Measurements from ENCODE around the gene MAP1B. TPM values are rescaled to one million over a fixed set of nuclear protein-coding genes. Genes with fewer than 3 reads are reported as not detected.
A peak's percentile ranks its signal among the peaks of the same experiment; 100 is the strongest.

MAP1B gene
- polyA plus RNA-seq, 1 donor from 2014 or later = 234 TPM

- peak; percentile 45 for TF ChIP-seq SMC3 (conservative IDR thresholded peaks at IDR 0.05; ENCODE audit: poor library complexity)
Observed at GRCh38 chr5:72112389-72112788, 5.1 kb downstream of the MAP1B start (continued).

GRCh38 chr5:72114629-72115028, 7.4 kb downstream of the MAP1B start:
- Histone ChIP-seq H3K79me2 (replicated peaks; ENCODE audit: insufficient read depth, low read length) (peaks cover 100% of the 10 kb centered on the region), H3K27me3 (ENCODE audit: insufficient read depth, low read depth, low read length) (no peaks in the 10 kb centered on the region), H4K20me1 (ENCODE audit: insufficient read depth) (peaks cover 96% of the 10 kb centered on the region), H3K9me3 (ENCODE audit: low read length) (no peaks in the 10 kb centered on the region), H3K9ac (ENCODE audit: low read length) (peak overlapping the region; percentile 100), H3K27ac (ENCODE audit: low read length) (peak overlapping the region; percentile 99), H3K36me3 (ENCODE audit: insufficient read depth, low read length) (peaks cover 38% of the 10 kb centered on the region), H3K9me2 (ENCODE audit: insufficient read depth, low read length) (no peaks in the 10 kb centered on the region), H3F3A (ENCODE audit: insufficient read depth, low read length, poor library complexity, severe bottlenecking) (peaks cover 20% of the 10 kb centered on the region), H2AFZ (ENCODE audit: low read depth, low read length) (no peak overlapping the region), H3K4me3 (ENCODE audit: low read length) (peak overlapping the region; percentile 87), H3K4me2 (ENCODE audit: low read length) (peak overlapping the region; percentile 100)
- no peak for TF ChIP-seq SMC3 (conservative IDR thresholded peaks at IDR 0.05; ENCODE audit: poor library complexity)
- no peak for TF ChIP-seq TAF1 (IDR thresholded peaks at IDR 0.05; ENCODE audit: low read depth)
- TF ChIP-seq MXI1 (conservative IDR thresholded peaks at IDR 0.05; ENCODE audit: poor library complexity, severe bottlenecking) = no peak
- no peak for TF ChIP-seq EP300 (conservative IDR thresholded peaks at IDR 0.05; ENCODE audit: poor library complexity, severe bottlenecking)
- TF ChIP-seq, protein P1, sequence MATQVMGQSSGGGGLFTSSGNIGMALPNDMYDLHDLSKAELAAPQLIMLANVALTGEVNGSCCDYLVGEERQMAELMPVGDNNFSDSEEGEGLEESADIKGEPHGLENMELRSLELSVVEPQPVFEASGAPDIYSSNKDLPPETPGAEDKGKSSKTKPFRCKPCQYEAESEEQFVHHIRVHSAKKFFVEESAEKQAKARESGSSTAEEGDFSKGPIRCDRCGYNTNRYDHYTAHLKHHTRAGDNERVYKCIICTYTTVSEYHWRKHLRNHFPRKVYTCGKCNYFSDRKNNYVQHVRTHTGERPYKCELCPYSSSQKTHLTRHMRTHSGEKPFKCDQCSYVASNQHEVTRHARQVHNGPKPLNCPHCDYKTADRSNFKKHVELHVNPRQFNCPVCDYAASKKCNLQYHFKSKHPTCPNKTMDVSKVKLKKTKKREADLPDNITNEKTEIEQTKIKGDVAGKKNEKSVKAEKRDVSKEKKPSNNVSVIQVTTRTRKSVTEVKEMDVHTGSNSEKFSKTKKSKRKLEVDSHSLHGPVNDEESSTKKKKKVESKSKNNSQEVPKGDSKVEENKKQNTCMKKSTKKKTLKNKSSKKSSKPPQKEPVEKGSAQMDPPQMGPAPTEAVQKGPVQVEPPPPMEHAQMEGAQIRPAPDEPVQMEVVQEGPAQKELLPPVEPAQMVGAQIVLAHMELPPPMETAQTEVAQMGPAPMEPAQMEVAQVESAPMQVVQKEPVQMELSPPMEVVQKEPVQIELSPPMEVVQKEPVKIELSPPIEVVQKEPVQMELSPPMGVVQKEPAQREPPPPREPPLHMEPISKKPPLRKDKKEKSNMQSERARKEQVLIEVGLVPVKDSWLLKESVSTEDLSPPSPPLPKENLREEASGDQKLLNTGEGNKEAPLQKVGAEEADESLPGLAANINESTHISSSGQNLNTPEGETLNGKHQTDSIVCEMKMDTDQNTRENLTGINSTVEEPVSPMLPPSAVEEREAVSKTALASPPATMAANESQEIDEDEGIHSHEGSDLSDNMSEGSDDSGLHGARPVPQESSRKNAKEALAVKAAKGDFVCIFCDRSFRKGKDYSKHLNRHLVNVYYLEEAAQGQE (IDR thresholded peaks at IDR 0.05; ENCODE audit: borderline replicate concordance) = no peak

- no peaks in the 10 kb centered on the region for H3K27me3 ChIP-seq (ENCODE audit: insufficient read depth, low read depth, low read length)
- H3F3A ChIP-seq (ENCODE audit: insufficient read depth, low read length, poor library complexity, severe bottlenecking) = peaks cover 20% of the 10 kb centered on the region
- H3K4me3 ChIP-seq (ENCODE audit: low read length) = peak overlapping the region; percentile 87
- no peak overlapping the region for H2AFZ ChIP-seq (ENCODE audit: low read depth, low read length)
- H3K9ac ChIP-seq (ENCODE audit: low read length) = peak overlapping the region; percentile 6
- no peaks in the 10 kb centered on the region for H3K9me2 ChIP-seq (ENCODE audit: insufficient read depth, low read length)
- peaks cover 95% of the 10 kb centered on the region for H4K20me1 ChIP-seq (ENCODE audit: insufficient read depth)
- H3K9me3 ChIP-seq (ENCODE audit: low read length) = no peaks in the 10 kb centered on the region
- H3K79me2 ChIP-seq (replicated peaks; ENCODE audit: insufficient read depth, low read length) = peaks cover 100% of the 10 kb centered on the region
- H3K36me3 ChIP-seq (ENCODE audit: insufficient read depth, low read length) = peaks cover 38% of the 10 kb centered on the region
- H3K4me2 ChIP-seq (ENCODE audit: low read length) = peak overlapping the region; percentile 100
- TF ChIP-seq EP300 (conservative IDR thresholded peaks at IDR 0.05; ENCODE audit: poor library complexity, severe bottlenecking) (no peak), MXI1 (conservative IDR thresholded peaks at IDR 0.05; ENCODE audit: poor library complexity, severe bottlenecking) (no peak), RAD21 (conservative IDR thresholded peaks at IDR 0.05) (no peak)
- TF ChIP-seq, protein P2, sequence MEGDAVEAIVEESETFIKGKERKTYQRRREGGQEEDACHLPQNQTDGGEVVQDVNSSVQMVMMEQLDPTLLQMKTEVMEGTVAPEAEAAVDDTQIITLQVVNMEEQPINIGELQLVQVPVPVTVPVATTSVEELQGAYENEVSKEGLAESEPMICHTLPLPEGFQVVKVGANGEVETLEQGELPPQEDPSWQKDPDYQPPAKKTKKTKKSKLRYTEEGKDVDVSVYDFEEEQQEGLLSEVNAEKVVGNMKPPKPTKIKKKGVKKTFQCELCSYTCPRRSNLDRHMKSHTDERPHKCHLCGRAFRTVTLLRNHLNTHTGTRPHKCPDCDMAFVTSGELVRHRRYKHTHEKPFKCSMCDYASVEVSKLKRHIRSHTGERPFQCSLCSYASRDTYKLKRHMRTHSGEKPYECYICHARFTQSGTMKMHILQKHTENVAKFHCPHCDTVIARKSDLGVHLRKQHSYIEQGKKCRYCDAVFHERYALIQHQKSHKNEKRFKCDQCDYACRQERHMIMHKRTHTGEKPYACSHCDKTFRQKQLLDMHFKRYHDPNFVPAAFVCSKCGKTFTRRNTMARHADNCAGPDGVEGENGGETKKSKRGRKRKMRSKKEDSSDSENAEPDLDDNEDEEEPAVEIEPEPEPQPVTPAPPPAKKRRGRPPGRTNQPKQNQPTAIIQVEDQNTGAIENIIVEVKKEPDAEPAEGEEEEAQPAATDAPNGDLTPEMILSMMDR (IDR thresholded peaks at IDR 0.05; ENCODE audit: poor library complexity, severe bottlenecking) = no peak
- peak overlapping the region; percentile 99 for H3K27ac ChIP-seq (ENCODE audit: low read length)
Observed at GRCh38 chr5:72115296-72115695, 8.0 kb downstream of the MAP1B start.
